Effector CD4-positive, alpha-beta T cell (primary cell): ENCODE data around the gene NELL1.

Experiments used
- DNase-seq: peaks from one replicate; pipeline ENCODE4 v3.0.0-alpha.2; 2020

NELL1 gene

GRCh38 chr11:21612326-21612725 is 942.9 kb downstream of the NELL1 start:
- no peak for DNase-seq

GRCh38 chr11:21614961-21615360 is 945.6 kb downstream of the NELL1 start:
- DNase-seq = no peak

- no peak for DNase-seq
These were observed 946.6 kb downstream of the NELL1 start for GRCh38 chr11:21615955-21616371.

- DNase-seq = no peak
These were observed 953.2 kb downstream of the NELL1 start for GRCh38 chr11:21622566-21622965.

GRCh38 chr11:21622995-21623394 is 953.6 kb downstream of the NELL1 start:
- DNase-seq = no peak
